Activated naive CD4-positive, alpha-beta T cell treated with anti-CD3 and anti-CD28 coated beads, Interleukin-2, amount 50 U/mL, for 16 hours (primary cell): ENCODE results near the gene FMNL2.

Experiments
- DNase-seq: peaks from one replicate; pipeline ENCODE4 v3.0.0-alpha.2; 2020

Gene FMNL2

GRCh38 chr2:152534460-152535135 is 199.6 kb downstream of the FMNL2 start:
- DNase-seq, result no peak

- no peak for DNase-seq
These were observed 202.2 kb downstream of the FMNL2 start for GRCh38 chr2:152537081-152537651.

GRCh38 chr2:152539424-152539823 is 204.4 kb downstream of the FMNL2 start:
- DNase-seq, result no peak

GRCh38 chr2:152541712-152542111 is 206.7 kb downstream of the FMNL2 start:
- no peak for DNase-seq

GRCh38 chr2:152542337-152542994 is 207.5 kb downstream of the FMNL2 start:
- no peak for DNase-seq

GRCh38 chr2:152542995-152543481 is 208.1 kb downstream of the FMNL2 start:
- no peak for DNase-seq

- DNase-seq, result no peak
These were observed 208.7 kb downstream of the FMNL2 start for GRCh38 chr2:152543717-152544116.

- DNase-seq, result no peak
These were observed 209.7 kb downstream of the FMNL2 start for GRCh38 chr2:152544638-152545037.

- DNase-seq, result no peak
These were observed 211.4 kb downstream of the FMNL2 start for GRCh38 chr2:152546230-152546837.

- no peak for DNase-seq
These were observed 213.3 kb downstream of the FMNL2 start for GRCh38 chr2:152548111-152548875.

- no peak for DNase-seq
These were observed 214.0 kb downstream of the FMNL2 start for GRCh38 chr2:152548996-152549395.

GRCh38 chr2:152549423-152549822 is 214.4 kb downstream of the FMNL2 start:
- DNase-seq, result no peak

GRCh38 chr2:152550386-152550785 is 215.4 kb downstream of the FMNL2 start:
- DNase-seq, result no peak

GRCh38 chr2:152552888-152553287 is 217.9 kb downstream of the FMNL2 start:
- DNase-seq, result no peak

- no peak for DNase-seq
These were observed 218.5 kb downstream of the FMNL2 start for GRCh38 chr2:152553518-152553917.

- no peak for DNase-seq
These were observed 220.1 kb downstream of the FMNL2 start for GRCh38 chr2:152555048-152555447.

GRCh38 chr2:152556506-152556905 is 221.5 kb downstream of the FMNL2 start:
- no peak for DNase-seq

GRCh38 chr2:152557273-152557888 is 222.4 kb downstream of the FMNL2 start:
- no peak for DNase-seq

- no peak for DNase-seq
These were observed 223.4 kb downstream of the FMNL2 start for GRCh38 chr2:152558158-152558984.

- DNase-seq, result no peak
These were observed 224.0 kb downstream of the FMNL2 start for GRCh38 chr2:152559008-152559407.

GRCh38 chr2:152560166-152560565 is 225.2 kb downstream of the FMNL2 start:
- DNase-seq, result no peak
